GM18867 (cell line): Measurements from ENCODE around the gene LLPH.

Experiments used
- ATAC-seq: cut with Tn5 transposase; IDR thresholded peaks from one replicate; pipeline ENCODE4 v1.9.1; 2021; ENCODE audit warnings: mild to moderate bottlenecking, moderate library complexity; ENCODE audit not compliant: unreplicated experiment

LLPH gene

GRCh38 chr12:66103016-66103913 lies 27.3 kb downstream of the LLPH start:
- no peak for ATAC-seq

GRCh38 chr12:66092559-66093269 lies 37.8 kb downstream of the LLPH start:
- peak; percentile 67 for ATAC-seq

GRCh38 chr12:66090157-66090556 lies 40.4 kb downstream of the LLPH start:
- ATAC-seq = no peak

DNA sequence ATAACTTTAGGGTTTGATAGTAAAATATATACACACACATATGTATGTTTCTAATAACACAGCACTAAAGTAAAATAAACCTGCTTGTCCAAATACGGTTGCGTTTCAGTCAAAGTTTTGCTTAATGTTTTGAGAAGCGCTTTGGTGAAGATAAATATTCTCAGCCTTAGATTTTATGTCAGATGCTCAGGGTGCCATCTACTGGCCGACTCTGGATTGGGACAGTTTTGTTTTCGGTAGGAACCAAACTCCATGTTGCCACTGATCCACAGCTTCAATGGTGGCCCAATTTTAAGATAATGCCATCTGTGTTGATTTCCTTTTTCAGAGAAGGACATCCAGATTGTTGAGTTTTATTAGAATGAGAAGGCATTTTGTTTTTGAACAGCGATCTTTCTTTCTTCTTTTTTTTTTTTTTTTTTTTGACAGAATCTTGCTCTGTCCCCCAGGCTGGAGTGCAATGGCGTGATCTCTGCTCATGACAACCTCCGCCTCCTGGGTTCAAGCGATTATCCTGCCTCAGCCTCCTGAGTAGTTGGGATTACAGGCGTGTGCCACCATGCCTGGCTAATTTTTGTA lies 43.1 kb downstream of the LLPH start:
- ATAC-seq = peak; percentile 84

GRCh38 chr12:66085998-66086397 lies 44.6 kb downstream of the LLPH start:
- no peak for ATAC-seq

DNA sequence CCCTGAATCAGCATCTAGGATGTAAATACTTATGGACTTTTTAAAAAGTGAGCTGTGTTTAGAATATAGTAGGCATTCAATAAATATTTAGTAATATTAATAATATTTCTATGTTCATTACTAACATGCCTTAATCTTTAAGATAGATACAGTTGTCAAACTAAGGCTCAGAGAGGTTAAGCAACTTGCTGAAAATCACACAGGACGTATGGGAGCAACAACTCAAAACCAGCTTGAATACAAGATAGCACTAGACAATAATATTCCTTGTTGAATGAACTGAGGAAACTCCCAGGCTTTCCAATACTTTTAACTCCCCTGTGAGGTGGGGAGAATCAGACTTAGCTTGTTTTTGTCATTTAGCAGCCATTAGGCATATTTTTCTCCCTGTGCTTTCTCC lies 45.3 kb downstream of the LLPH start:
- ATAC-seq = no peak

- ATAC-seq = no peak
Measured at GRCh38 chr12:66083766-66084165, 46.8 kb downstream of the LLPH start.

DNA sequence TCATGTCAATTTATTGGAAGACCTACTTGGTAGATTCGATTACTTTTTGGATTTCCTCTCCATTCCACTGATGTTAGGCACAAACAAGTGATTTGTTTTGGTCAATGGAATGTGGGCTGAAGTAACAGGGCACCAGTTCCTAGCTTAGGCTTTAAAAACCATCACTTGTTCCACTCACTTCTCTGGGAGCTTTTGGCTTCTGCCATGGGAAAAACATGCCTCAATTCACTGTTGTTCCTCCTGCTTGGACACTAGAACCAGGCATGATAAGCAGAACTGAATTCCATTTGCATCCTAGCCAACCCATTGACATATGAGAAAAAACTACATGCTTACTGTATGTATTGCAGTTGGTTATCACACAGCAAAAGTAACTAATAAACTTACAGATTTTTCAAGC lies 47.8 kb downstream of the LLPH start:
- no peak for ATAC-seq

DNA sequence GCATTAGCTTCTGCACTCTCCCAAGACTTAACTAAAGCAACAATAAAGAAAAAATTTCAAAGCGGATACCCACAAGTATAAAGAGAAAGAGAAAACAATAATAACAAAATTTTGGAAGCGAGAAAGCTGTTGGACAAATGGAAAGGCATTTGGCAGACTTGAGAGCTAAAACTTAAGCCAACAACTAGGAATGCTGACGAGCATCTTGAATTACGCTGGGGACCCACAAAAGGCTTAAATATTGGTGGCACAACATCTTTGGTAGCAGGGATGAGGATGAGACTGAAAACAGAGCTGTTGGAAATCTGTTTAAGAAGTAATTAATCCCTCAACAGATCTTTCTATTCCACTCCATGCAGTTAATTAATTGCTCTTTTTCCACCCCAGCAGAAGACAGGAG lies 49.8 kb downstream of the LLPH start:
- ATAC-seq = no peak

- ATAC-seq = no peak
Measured at GRCh38 chr12:66077542-66077941, 53.0 kb downstream of the LLPH start.

DNA sequence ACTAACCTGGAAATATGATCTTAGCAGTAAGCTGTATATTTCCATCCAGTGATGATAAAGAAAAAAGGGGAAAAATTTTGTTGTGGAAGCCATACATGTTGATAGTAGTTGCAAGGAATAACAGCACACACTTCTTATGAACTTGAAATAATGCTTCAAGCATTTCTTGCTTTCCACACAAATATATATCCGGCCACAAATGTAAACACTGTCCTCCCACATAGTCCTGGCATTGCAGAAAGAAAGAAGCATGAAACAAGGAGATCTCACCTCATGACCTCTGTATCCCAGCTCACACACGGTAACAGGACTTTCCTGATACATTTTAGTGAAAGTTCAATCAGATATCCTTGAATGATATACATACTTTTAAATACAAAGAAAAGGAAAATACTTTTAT lies 56.0 kb downstream of the LLPH start:
- ATAC-seq = no peak

DNA sequence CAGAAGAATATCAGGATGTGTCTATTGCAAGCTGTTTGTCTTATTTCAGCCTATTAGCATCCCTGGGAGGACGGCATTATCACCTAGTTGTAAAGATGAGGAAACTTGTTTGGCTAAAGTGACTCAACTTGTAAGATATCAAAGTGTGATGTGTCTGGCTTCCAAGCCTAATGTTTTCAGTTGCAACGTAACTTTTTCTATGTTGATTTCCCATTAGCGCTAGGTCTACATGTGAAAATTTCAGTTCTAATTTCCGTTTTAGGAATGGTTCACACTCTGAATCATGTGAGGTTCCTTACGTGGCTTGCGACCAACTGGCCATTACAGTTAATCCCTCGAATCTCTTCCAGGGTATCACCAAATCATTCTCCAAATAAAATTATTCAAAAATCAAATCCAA lies 58.0 kb downstream of the LLPH start:
- ATAC-seq = peak; percentile 56

DNA sequence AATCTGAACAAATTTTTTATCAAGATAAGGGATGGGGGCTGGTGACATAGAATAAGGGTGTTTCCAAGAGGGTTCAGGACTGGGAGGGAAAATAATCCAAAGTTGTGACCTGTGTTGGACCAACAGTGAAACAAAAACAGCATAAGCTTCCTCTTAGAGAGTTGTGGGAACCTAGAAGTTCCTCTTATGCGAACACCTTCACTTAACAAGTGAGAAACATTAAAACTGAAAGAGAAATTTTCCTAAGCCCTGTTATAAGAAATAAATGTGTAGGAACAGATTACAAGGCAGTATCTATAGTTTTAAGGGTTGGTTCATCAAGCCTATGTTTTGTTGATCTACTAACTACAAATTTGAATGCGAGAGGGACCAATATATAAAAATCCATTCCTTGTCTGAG lies 58.4 kb downstream of the LLPH start:
- ATAC-seq = peak; percentile 83

DNA sequence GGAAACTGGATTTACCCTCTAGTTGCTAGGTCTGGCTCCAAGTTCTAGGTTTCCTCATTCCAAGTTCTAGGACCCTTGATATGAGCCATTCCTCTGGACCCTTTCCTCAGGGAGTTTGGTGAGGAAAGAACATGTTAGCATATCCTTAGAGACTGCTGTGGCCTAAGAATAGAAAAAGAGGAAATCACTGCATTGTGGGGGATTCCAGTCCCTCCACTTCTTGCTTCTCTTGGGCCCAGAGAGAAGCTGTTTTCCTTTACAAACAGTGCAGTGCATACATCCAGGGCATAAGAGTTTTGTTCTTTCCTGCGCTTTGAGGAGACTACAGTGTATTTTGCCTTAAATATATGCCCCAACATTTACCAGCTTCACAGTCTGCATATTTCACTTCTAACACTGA lies 59.0 kb downstream of the LLPH start:
- no peak for ATAC-seq

DNA sequence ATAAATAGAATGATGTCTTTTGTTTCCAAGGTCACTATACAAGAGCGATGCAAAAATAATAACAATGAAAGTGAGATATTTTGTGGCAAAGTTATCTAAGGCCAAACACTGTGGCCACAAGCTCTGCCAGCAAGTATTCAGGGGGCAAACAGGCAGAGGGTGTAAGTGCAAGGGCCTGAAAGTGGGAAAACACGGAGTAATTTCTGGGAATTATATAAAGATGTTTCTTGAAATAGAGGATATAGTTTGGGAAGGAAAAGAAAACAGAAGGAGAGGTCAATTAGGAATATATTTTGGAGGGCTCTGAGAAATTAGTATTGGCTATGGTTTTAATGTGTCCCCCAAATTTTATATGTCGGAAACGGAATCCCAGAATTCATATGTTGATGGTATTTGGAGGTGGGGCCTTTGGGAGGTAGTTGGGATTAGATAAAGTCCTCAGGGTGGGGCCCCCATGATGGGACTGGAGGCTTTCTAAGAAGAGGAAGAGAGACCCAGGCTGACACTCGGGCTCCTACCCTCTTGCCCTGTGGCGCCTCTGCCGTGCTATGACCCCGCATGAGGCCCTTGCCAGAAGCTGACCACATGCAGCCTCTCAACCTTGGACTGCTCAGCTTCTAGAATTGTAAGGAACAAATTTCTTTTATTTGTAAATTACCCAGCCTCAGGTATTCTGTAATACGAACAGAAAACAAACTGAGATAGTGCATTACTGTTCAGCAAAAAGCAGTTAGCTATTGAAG lies 60.0 kb downstream of the LLPH start:
- no peak for ATAC-seq

DNA sequence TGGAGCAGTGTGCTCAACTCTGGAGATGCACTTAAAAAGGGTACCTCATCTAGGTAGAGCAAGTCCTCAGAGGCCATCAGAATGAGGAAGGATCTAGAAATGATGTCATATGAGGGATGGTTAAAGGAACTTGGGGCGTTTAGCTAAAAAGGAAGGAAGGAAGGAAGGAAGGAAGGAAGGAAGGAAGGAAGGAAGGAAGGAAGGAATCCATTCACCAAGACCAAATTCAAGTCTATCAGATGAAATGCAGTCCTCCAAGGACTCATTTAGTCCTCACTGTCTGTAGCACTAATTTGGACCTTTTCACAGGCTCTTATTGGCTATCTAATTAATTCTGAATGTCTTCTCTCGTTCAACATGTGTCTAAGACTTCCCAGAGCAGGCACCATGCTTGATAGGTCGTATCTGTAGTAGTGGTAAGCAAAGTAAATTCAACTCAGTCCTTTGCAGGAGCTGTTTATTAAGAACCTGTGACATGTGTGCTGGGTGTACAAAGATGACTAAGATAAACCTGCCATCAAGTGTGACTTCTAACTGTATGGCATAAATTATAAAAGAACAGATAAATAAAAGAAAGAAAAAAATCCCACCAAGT lies 63.5 kb downstream of the LLPH start:
- peak; percentile 34 for ATAC-seq
